ENCODE data around the gene GULP1.
"Not testable (repeated sequence)": the region's sequence is repeated elsewhere in the genome, so short reads cannot be mapped to it uniquely, and the experiment has no call there.

Gene GULP1

GRCh38 chr2:188449971-188450370, 158.3 kb downstream of the GULP1 start:
- Mint-ChIP-seq H3K36me3 (ENCODE audit: low read depth) (no peaks in the 10 kb centered on the region), H3K9me3 (no peaks in the 10 kb centered on the region), H3K4me3 (no peak overlapping the region), H3K4me1 (ENCODE audit: low read depth) (no peaks in the 10 kb centered on the region), H3K27me3 (ENCODE audit: low read depth) (no peaks in the 10 kb centered on the region), H3K27ac (no peak overlapping the region)
- no peak for DNase-seq (ENCODE audit: low spot score)

GRCh38 chr2:188450732-188451483, 159.2 kb downstream of the GULP1 start:
- H3K36me3 Mint-ChIP-seq (ENCODE audit: low read depth): no peaks in the 10 kb centered on the region
- H3K27me3 Mint-ChIP-seq (ENCODE audit: low read depth): no peaks in the 10 kb centered on the region
- no peaks in the 10 kb centered on the region for H3K9me3 Mint-ChIP-seq
- DNase-seq (ENCODE audit: low spot score): no peak
- no peak overlapping the region for H3K27ac Mint-ChIP-seq
- no peaks in the 10 kb centered on the region for H3K4me1 Mint-ChIP-seq (ENCODE audit: low read depth)
- no peak overlapping the region for H3K4me3 Mint-ChIP-seq

- Mint-ChIP-seq H3K27me3 (ENCODE audit: low read depth) (no peaks in the 10 kb centered on the region), H3K4me1 (ENCODE audit: low read depth) (no peaks in the 10 kb centered on the region), H3K4me3 (no peak overlapping the region), H3K9me3 (no peaks in the 10 kb centered on the region), H3K36me3 (ENCODE audit: low read depth) (no peaks in the 10 kb centered on the region), H3K27ac (no peak overlapping the region)
- no peak for DNase-seq (ENCODE audit: low spot score)
Measured at GRCh38 chr2:188452084-188452483, 160.4 kb downstream of the GULP1 start.

- DNase-seq (ENCODE audit: low spot score): no peak
- no peak overlapping the region for H3K4me3 Mint-ChIP-seq
- no peaks in the 10 kb centered on the region for H3K4me1 Mint-ChIP-seq (ENCODE audit: low read depth)
- no peaks in the 10 kb centered on the region for H3K27me3 Mint-ChIP-seq (ENCODE audit: low read depth)
- H3K36me3 Mint-ChIP-seq (ENCODE audit: low read depth): no peaks in the 10 kb centered on the region
- no peaks in the 10 kb centered on the region for H3K9me3 Mint-ChIP-seq
- no peak overlapping the region for H3K27ac Mint-ChIP-seq
Measured at GRCh38 chr2:188456114-188456909, 164.6 kb downstream of the GULP1 start.

- H3K4me3 Mint-ChIP-seq: no peak overlapping the region
- H3K27ac Mint-ChIP-seq: no peak overlapping the region
- no peak for DNase-seq (ENCODE audit: low spot score)
- no peaks in the 10 kb centered on the region for H3K27me3 Mint-ChIP-seq (ENCODE audit: low read depth)
- no peaks in the 10 kb centered on the region for H3K9me3 Mint-ChIP-seq
- H3K36me3 Mint-ChIP-seq (ENCODE audit: low read depth): no peaks in the 10 kb centered on the region
- no peaks in the 10 kb centered on the region for H3K4me1 Mint-ChIP-seq (ENCODE audit: low read depth)
Measured at GRCh38 chr2:188459061-188459460, 167.4 kb downstream of the GULP1 start.

GRCh38 chr2:188466078-188466477, 174.4 kb downstream of the GULP1 start:
- not testable (repeated sequence) for H3K9me3 Mint-ChIP-seq; H3K4me1 Mint-ChIP-seq (ENCODE audit: low read depth); H3K27me3 Mint-ChIP-seq (ENCODE audit: low read depth); H3K4me3 Mint-ChIP-seq; H3K27ac Mint-ChIP-seq; DNase-seq (ENCODE audit: low spot score); H3K36me3 Mint-ChIP-seq (ENCODE audit: low read depth)

- H3K36me3 Mint-ChIP-seq (ENCODE audit: low read depth): no peaks in the 10 kb centered on the region
- H3K4me1 Mint-ChIP-seq (ENCODE audit: low read depth): no peaks in the 10 kb centered on the region
- H3K27me3 Mint-ChIP-seq (ENCODE audit: low read depth): no peaks in the 10 kb centered on the region
- DNase-seq (ENCODE audit: low spot score): no peak
- no peaks in the 10 kb centered on the region for H3K9me3 Mint-ChIP-seq
- no peak overlapping the region for H3K4me3 Mint-ChIP-seq
- no peak overlapping the region for H3K27ac Mint-ChIP-seq
Measured at GRCh38 chr2:188466761-188467160, 175.1 kb downstream of the GULP1 start.

GRCh38 chr2:188471166-188471565, 179.5 kb downstream of the GULP1 start:
- H3K36me3 Mint-ChIP-seq (ENCODE audit: low read depth): no peaks in the 10 kb centered on the region
- H3K27ac Mint-ChIP-seq: no peak overlapping the region
- no peaks in the 10 kb centered on the region for H3K27me3 Mint-ChIP-seq (ENCODE audit: low read depth)
- H3K4me1 Mint-ChIP-seq (ENCODE audit: low read depth): no peaks in the 10 kb centered on the region
- no peak for DNase-seq (ENCODE audit: low spot score)
- H3K9me3 Mint-ChIP-seq: no peaks in the 10 kb centered on the region
- H3K4me3 Mint-ChIP-seq: no peak overlapping the region

- H3K27ac Mint-ChIP-seq: no peak overlapping the region
- DNase-seq (ENCODE audit: low spot score): no peak
- no peaks in the 10 kb centered on the region for H3K36me3 Mint-ChIP-seq (ENCODE audit: low read depth)
- no peak overlapping the region for H3K4me3 Mint-ChIP-seq
- H3K27me3 Mint-ChIP-seq (ENCODE audit: low read depth): no peaks in the 10 kb centered on the region
- no peaks in the 10 kb centered on the region for H3K9me3 Mint-ChIP-seq
- H3K4me1 Mint-ChIP-seq (ENCODE audit: low read depth): no peaks in the 10 kb centered on the region
Measured at GRCh38 chr2:188473306-188473705, 181.6 kb downstream of the GULP1 start.

- Mint-ChIP-seq H3K4me3 (no peak overlapping the region), H3K4me1 (ENCODE audit: low read depth) (no peaks in the 10 kb centered on the region), H3K27ac (no peak overlapping the region), H3K27me3 (ENCODE audit: low read depth) (no peaks in the 10 kb centered on the region), H3K36me3 (ENCODE audit: low read depth) (no peaks in the 10 kb centered on the region), H3K9me3 (no peaks in the 10 kb centered on the region)
- DNase-seq (ENCODE audit: low spot score): no peak
Measured at GRCh38 chr2:188474316-188474715, 182.6 kb downstream of the GULP1 start.

- no peak overlapping the region for H3K4me3 Mint-ChIP-seq
- DNase-seq (ENCODE audit: low spot score): no peak
- no peaks in the 10 kb centered on the region for H3K27me3 Mint-ChIP-seq (ENCODE audit: low read depth)
- no peaks in the 10 kb centered on the region for H3K36me3 Mint-ChIP-seq (ENCODE audit: low read depth)
- H3K4me1 Mint-ChIP-seq (ENCODE audit: low read depth): no peaks in the 10 kb centered on the region
- H3K9me3 Mint-ChIP-seq: no peaks in the 10 kb centered on the region
- H3K27ac Mint-ChIP-seq: no peak overlapping the region
Measured at GRCh38 chr2:188475945-188476344, 184.3 kb downstream of the GULP1 start.

- Mint-ChIP-seq H3K36me3 (ENCODE audit: low read depth) (no peaks in the 10 kb centered on the region), H3K9me3 (no peaks in the 10 kb centered on the region), H3K4me3 (no peak overlapping the region)
Measured at GRCh38 chr2:188477564-188478103, 186.0 kb downstream of the GULP1 start.

GRCh38 chr2:188478724-188479123, 187.1 kb downstream of the GULP1 start:
- no peaks in the 10 kb centered on the region for H3K36me3 Mint-ChIP-seq (ENCODE audit: low read depth)
- no peak for DNase-seq (ENCODE audit: low spot score)

More at GRCh38 chr2:188477564-188478103, 186.0 kb downstream of the GULP1 start:
- Mint-ChIP-seq H3K4me1 (ENCODE audit: low read depth) (no peaks in the 10 kb centered on the region), H3K27me3 (ENCODE audit: low read depth) (no peaks in the 10 kb centered on the region), H3K27ac (no peak overlapping the region)
- DNase-seq (ENCODE audit: low spot score): no peak

GRCh38 chr2:188481474-188481873, 189.8 kb downstream of the GULP1 start:
- no peaks in the 10 kb centered on the region for H3K27me3 Mint-ChIP-seq (ENCODE audit: low read depth)
- DNase-seq (ENCODE audit: low spot score): no peak

More at GRCh38 chr2:188478724-188479123, 187.1 kb downstream of the GULP1 start:
- Mint-ChIP-seq H3K27ac (no peak overlapping the region), H3K27me3 (ENCODE audit: low read depth) (no peaks in the 10 kb centered on the region), H3K9me3 (no peaks in the 10 kb centered on the region), H3K4me1 (ENCODE audit: low read depth) (no peaks in the 10 kb centered on the region), H3K4me3 (no peak overlapping the region)

More at GRCh38 chr2:188481474-188481873, 189.8 kb downstream of the GULP1 start:
- H3K4me3 Mint-ChIP-seq: no peak overlapping the region
- H3K9me3 Mint-ChIP-seq: no peaks in the 10 kb centered on the region
- no peaks in the 10 kb centered on the region for H3K36me3 Mint-ChIP-seq (ENCODE audit: low read depth)
- H3K27ac Mint-ChIP-seq: no peak overlapping the region
- no peaks in the 10 kb centered on the region for H3K4me1 Mint-ChIP-seq (ENCODE audit: low read depth)
